ENCODE measurements around the gene CEL.

The CEL gene

GRCh38 chr9:133113949-133114885 is 52.4 kb downstream of the CEL start:
- no peak for DNase-seq (ENCODE audit: low read depth, low spot score)
- Histone ChIP-seq H3K9me3 (ENCODE audit: insufficient read depth, low read length) (no peaks in the 10 kb centered on the region), H3K4me3 (ENCODE audit: insufficient read length, low read depth) (no peak overlapping the region), H3K4me1 (ENCODE audit: insufficient read depth, insufficient read length) (peaks cover 68% of the 10 kb centered on the region), H3K36me3 (ENCODE audit: insufficient read depth, insufficient read length, low read length) (peaks cover 53% of the 10 kb centered on the region), H3K9ac (ENCODE audit: insufficient read length, low read depth) (peak overlapping the region; percentile 58), H3K27me3 (ENCODE audit: insufficient read depth, insufficient read length) (no peaks in the 10 kb centered on the region)
- TF ChIP-seq ZNF274 (IDR thresholded peaks at IDR 0.05; ENCODE audit: low read depth, low read length), result no peak
- TF ChIP-seq YY1 (IDR thresholded peaks at IDR 0.05; ENCODE audit: insufficient read depth, insufficient read length), result no peak
- no peak for TF ChIP-seq SUZ12 (IDR thresholded peaks at IDR 0.05; ENCODE audit: extremely low read depth, insufficient read depth, insufficient read length)

GRCh38 chr9:133114886-133115603 is 53.3 kb downstream of the CEL start:
- Histone ChIP-seq H3K4me3 (ENCODE audit: insufficient read length, low read depth) (no peak overlapping the region), H3K4me1 (ENCODE audit: insufficient read depth, insufficient read length) (peaks cover 71% of the 10 kb centered on the region), H3K9ac (ENCODE audit: insufficient read length, low read depth) (peak overlapping the region; percentile 68)

GRCh38 chr9:133115604-133116345 is 54.0 kb downstream of the CEL start:
- no peak for DNase-seq (ENCODE audit: low read depth, low spot score)
- peak overlapping the region; percentile 68 for H3K9ac ChIP-seq (ENCODE audit: insufficient read length, low read depth)
- peaks cover 67% of the 10 kb centered on the region for H3K4me1 ChIP-seq (ENCODE audit: insufficient read depth, insufficient read length)
- H3K4me3 ChIP-seq (ENCODE audit: insufficient read length, low read depth), result no peak overlapping the region
- peaks cover 7% of the 10 kb centered on the region for H3K27me3 ChIP-seq (ENCODE audit: insufficient read depth, insufficient read length)
- TF ChIP-seq ZNF274 (IDR thresholded peaks at IDR 0.05; ENCODE audit: low read depth, low read length) (no peak), SUZ12 (IDR thresholded peaks at IDR 0.05; ENCODE audit: extremely low read depth, insufficient read depth, insufficient read length) (no peak), YY1 (IDR thresholded peaks at IDR 0.05; ENCODE audit: insufficient read depth, insufficient read length) (no peak)
- peaks cover 37% of the 10 kb centered on the region for H3K36me3 ChIP-seq (ENCODE audit: insufficient read depth, insufficient read length, low read length)
- H3K9me3 ChIP-seq (ENCODE audit: insufficient read depth, low read length), result no peaks in the 10 kb centered on the region

More at GRCh38 chr9:133114886-133115603, 53.3 kb downstream of the CEL start:
- Histone ChIP-seq H3K27me3 (ENCODE audit: insufficient read depth, insufficient read length) (peaks cover 2% of the 10 kb centered on the region), H3K9me3 (ENCODE audit: insufficient read depth, low read length) (no peaks in the 10 kb centered on the region), H3K36me3 (ENCODE audit: insufficient read depth, insufficient read length, low read length) (peaks cover 44% of the 10 kb centered on the region)
- no peak for DNase-seq (ENCODE audit: low read depth, low spot score)
- TF ChIP-seq SUZ12 (IDR thresholded peaks at IDR 0.05; ENCODE audit: extremely low read depth, insufficient read depth, insufficient read length) (no peak), ZNF274 (IDR thresholded peaks at IDR 0.05; ENCODE audit: low read depth, low read length) (no peak), YY1 (IDR thresholded peaks at IDR 0.05; ENCODE audit: insufficient read depth, insufficient read length) (no peak)

GRCh38 chr9:133116346-133117231 is 54.8 kb downstream of the CEL start:
- H3K4me3 ChIP-seq (ENCODE audit: insufficient read length, low read depth), result no peak overlapping the region
- peak overlapping the region; percentile 58 for H3K9ac ChIP-seq (ENCODE audit: insufficient read length, low read depth)
- no peak for DNase-seq (ENCODE audit: low read depth, low spot score)
- peaks cover 65% of the 10 kb centered on the region for H3K4me1 ChIP-seq (ENCODE audit: insufficient read depth, insufficient read length)
- no peaks in the 10 kb centered on the region for H3K9me3 ChIP-seq (ENCODE audit: insufficient read depth, low read length)
- no peak for TF ChIP-seq YY1 (IDR thresholded peaks at IDR 0.05; ENCODE audit: insufficient read depth, insufficient read length)
- no peak for TF ChIP-seq ZNF274 (IDR thresholded peaks at IDR 0.05; ENCODE audit: low read depth, low read length)
- no peak for TF ChIP-seq SUZ12 (IDR thresholded peaks at IDR 0.05; ENCODE audit: extremely low read depth, insufficient read depth, insufficient read length)
- peaks cover 29% of the 10 kb centered on the region for H3K36me3 ChIP-seq (ENCODE audit: insufficient read depth, insufficient read length, low read length)
- peaks cover 7% of the 10 kb centered on the region for H3K27me3 ChIP-seq (ENCODE audit: insufficient read depth, insufficient read length)

GRCh38 chr9:133117271-133118178 is 55.7 kb downstream of the CEL start:
- H3K36me3 ChIP-seq (ENCODE audit: insufficient read depth, insufficient read length, low read length), result peaks cover 19% of the 10 kb centered on the region
- H3K9ac ChIP-seq (ENCODE audit: insufficient read length, low read depth), result no peak overlapping the region
- no peak for DNase-seq (ENCODE audit: low read depth, low spot score)
- H3K9me3 ChIP-seq (ENCODE audit: insufficient read depth, low read length), result no peaks in the 10 kb centered on the region
- H3K4me3 ChIP-seq (ENCODE audit: insufficient read length, low read depth), result no peak overlapping the region
- H3K4me1 ChIP-seq (ENCODE audit: insufficient read depth, insufficient read length), result peaks cover 64% of the 10 kb centered on the region
- peaks cover 7% of the 10 kb centered on the region for H3K27me3 ChIP-seq (ENCODE audit: insufficient read depth, insufficient read length)
- no peak for TF ChIP-seq YY1 (IDR thresholded peaks at IDR 0.05; ENCODE audit: insufficient read depth, insufficient read length)

GRCh38 chr9:133118179-133118520 is 56.4 kb downstream of the CEL start:
- Histone ChIP-seq H3K9me3 (ENCODE audit: insufficient read depth, low read length) (no peaks in the 10 kb centered on the region), H3K4me1 (ENCODE audit: insufficient read depth, insufficient read length) (peaks cover 61% of the 10 kb centered on the region), H3K9ac (ENCODE audit: insufficient read length, low read depth) (no peak overlapping the region), H3K27me3 (ENCODE audit: insufficient read depth, insufficient read length) (peaks cover 7% of the 10 kb centered on the region), H3K36me3 (ENCODE audit: insufficient read depth, insufficient read length, low read length) (peaks cover 14% of the 10 kb centered on the region), H3K4me3 (ENCODE audit: insufficient read length, low read depth) (no peak overlapping the region)
- no peak for DNase-seq (ENCODE audit: low read depth, low spot score)
- TF ChIP-seq YY1 (IDR thresholded peaks at IDR 0.05; ENCODE audit: insufficient read depth, insufficient read length) (no peak), SUZ12 (IDR thresholded peaks at IDR 0.05; ENCODE audit: extremely low read depth, insufficient read depth, insufficient read length) (no peak), ZNF274 (IDR thresholded peaks at IDR 0.05; ENCODE audit: low read depth, low read length) (no peak)
